ENCODE results near the gene ZNF335.

GRCh38 chr20:45910670-45911485, 61.1 kb downstream of the ZNF335 start:
- peak; percentile 55; the same call in 1 of the 2 replicates for TF ChIP-seq POLR2A (IDR thresholded peaks at IDR 0.05; ENCODE audit: low read depth, low read length)
- TF ChIP-seq TAF1 (IDR thresholded peaks at IDR 0.05; ENCODE audit: borderline replicate concordance, low read depth, low read length) = peak; percentile 73; the same call in 1 of the 2 replicates
- TF ChIP-seq POLR2AphosphoS5 (IDR thresholded peaks at IDR 0.05; ENCODE audit: low read depth, low read length) = peak; percentile 61
